Uterus (tissue), 2 donors: Measurements from ENCODE around the gene CPED1.

ENCODE experiments used
- CTCF ChIP-seq, 4 experiments: fragments of 200-600 bp in 2 of 4; fragments of 450-650 bp in 2 of 4; sonication (generic) in 2 of 4; IDR thresholded peaks; one replicate each; pipeline ENCODE4 v1.5.1; 2016 to 2019; ENCODE audit warnings: antibody characterized with exemption in 4 of 4, mild to moderate bottlenecking in 2 of 4, moderate library complexity in 1 of 4
- POLR2A ChIP-seq, 2 donors: fragments of 450-650 bp; IDR thresholded peaks; one replicate each; pipeline ENCODE4 v1.6.1; 2016; ENCODE audit warnings: antibody characterized with exemption in 2 of 2, mild to moderate bottlenecking in 1 of 2, moderate library complexity in 1 of 2

GRCh38 chr7:120984406-120984805 is 4.1 kb upstream of the CPED1 start:
- TF ChIP-seq CTCF (IDR thresholded peaks at IDR 0.05): no peak
- no peak for TF ChIP-seq POLR2A (IDR thresholded peaks at IDR 0.05)
